ENCODE measurements around the gene POU3F1. TPM values are rescaled to one million over a fixed set of nuclear protein-coding genes. Genes with fewer than 3 reads are reported as not detected.
A peak's percentile ranks its signal among the peaks of the same experiment; 100 is the strongest.
"Not testable (repeated sequence)": the region's sequence is repeated elsewhere in the genome, so short reads cannot be mapped to it uniquely, and the experiment has no call there.

Gene POU3F1
- total RNA-seq, 2 donors from 2014 or later = 0.20 to 0.46 TPM

- Mint-ChIP-seq H3K27me3 (ENCODE audit: insufficient read depth) (peaks cover 13% of the 10 kb centered on the region), H3K36me3 (ENCODE audit: low read depth) (no peaks in the 10 kb centered on the region), H3K4me1 (peaks cover 18% of the 10 kb centered on the region), H3K4me3 (no peak overlapping the region), H3K9me3 (peaks cover 2% of the 10 kb centered on the region), H3K27ac (no peak overlapping the region)
- no peak overlapping the region for H3K27ac ChIP-seq (ENCODE audit: low read depth, low read length)
- no peak overlapping the region for H3K9ac ChIP-seq (ENCODE audit: extremely low read depth, low read length, poor library complexity, severe bottlenecking)
- H3K36me3 ChIP-seq (ENCODE audit: control insufficient read depth, insufficient read depth, low read length) = no peaks in the 10 kb centered on the region
- DNase-seq = no peak
- no peak for TF ChIP-seq CTCF (conservative IDR thresholded peaks at IDR 0.05)
- WGBS, 2 experiments (ENCODE audit: insufficient coverage in 1 of 2, insufficient read length in 1 of 2) = 91 to 92% methylated on average over 6 to 13 of the region's 13 CpGs
- H3K4me1 ChIP-seq (ENCODE audit: control insufficient read depth, insufficient read depth, low read length) = peaks cover 15% of the 10 kb centered on the region
- no peak overlapping the region for H3K4me3 ChIP-seq (ENCODE audit: low read length)
- H3K27me3 ChIP-seq (ENCODE audit: control insufficient read depth, insufficient read depth, low read length, poor library complexity, severe bottlenecking) = no peaks in the 10 kb centered on the region
- H3K9me3 ChIP-seq (ENCODE audit: control insufficient read depth, low read length) = no peaks in the 10 kb centered on the region
Observed at GRCh38 chr1:38034871-38035270, 11.7 kb downstream of the POU3F1 start.

GRCh38 chr1:38032992-38033391 lies 13.6 kb downstream of the POU3F1 start:
- WGBS, 2 experiments (ENCODE audit: insufficient coverage in 1 of 2, insufficient read length in 1 of 2) = 92 to 100% methylated on average over 2 of the region's 2 CpGs
- H3K36me3 Mint-ChIP-seq (ENCODE audit: low read depth); H3K27me3 ChIP-seq (ENCODE audit: control insufficient read depth, insufficient read depth, low read length, poor library complexity, severe bottlenecking); H3K4me3 Mint-ChIP-seq; H3K9me3 Mint-ChIP-seq; H3K36me3 ChIP-seq (ENCODE audit: control insufficient read depth, insufficient read depth, low read length); H3K4me3 ChIP-seq (ENCODE audit: low read length); H3K27me3 Mint-ChIP-seq (ENCODE audit: insufficient read depth); H3K9ac ChIP-seq (ENCODE audit: extremely low read depth, low read length, poor library complexity, severe bottlenecking); H3K27ac ChIP-seq (ENCODE audit: low read depth, low read length); DNase-seq; H3K9me3 ChIP-seq (ENCODE audit: control insufficient read depth, low read length); H3K27ac Mint-ChIP-seq: not testable (repeated sequence)
- H3K4me1 ChIP-seq (ENCODE audit: control insufficient read depth, insufficient read depth, low read length) = peaks cover 28% of the 10 kb centered on the region
- H3K4me1 Mint-ChIP-seq = peaks cover 36% of the 10 kb centered on the region

- WGBS, 2 experiments (ENCODE audit: insufficient coverage in 1 of 2, insufficient read length in 1 of 2) = 63 to 83% methylated on average over 2 to 3 of the region's 4 CpGs
- Mint-ChIP-seq H3K36me3 (ENCODE audit: low read depth) (peaks cover under 1% of the 10 kb centered on the region), H3K9me3 (no peaks in the 10 kb centered on the region), H3K4me1 (peaks cover 45% of the 10 kb centered on the region), H3K27ac (no peak overlapping the region), H3K27me3 (ENCODE audit: insufficient read depth) (peaks cover 6% of the 10 kb centered on the region), H3K4me3 (no peak overlapping the region)
- TF ChIP-seq CTCF (conservative IDR thresholded peaks at IDR 0.05) = no peak
- Histone ChIP-seq H3K27ac (ENCODE audit: low read depth, low read length) (no peak overlapping the region), H3K9ac (ENCODE audit: extremely low read depth, low read length, poor library complexity, severe bottlenecking) (no peak overlapping the region), H3K9me3 (ENCODE audit: control insufficient read depth, low read length) (no peaks in the 10 kb centered on the region), H3K4me1 (ENCODE audit: control insufficient read depth, insufficient read depth, low read length) (peaks cover 28% of the 10 kb centered on the region), H3K36me3 (ENCODE audit: control insufficient read depth, insufficient read depth, low read length) (no peaks in the 10 kb centered on the region), H3K4me3 (ENCODE audit: low read length) (no peak overlapping the region), H3K27me3 (ENCODE audit: control insufficient read depth, insufficient read depth, low read length, poor library complexity, severe bottlenecking) (no peaks in the 10 kb centered on the region)
- peak; percentile 49 for DNase-seq
Observed at GRCh38 chr1:38031513-38031866, 15.1 kb downstream of the POU3F1 start.
